Stimulated activated CD4-positive, alpha-beta T cell treated with anti-CD3 and anti-CD28 coated beads, Interleukin-1b, Interleukin-23, amount 100 ng/mL, for 24 hours (primary cell): ENCODE results near the gene TMEM260.
"Not testable (repeated sequence)": the region's sequence is repeated elsewhere in the genome, so short reads cannot be mapped to it uniquely, and the experiment has no call there.

Source experiments
- DNase-seq, 4 experiments: peaks; one replicate each; pipeline ENCODE4 v3.0.0-alpha.2; 2020; ENCODE audit warnings: low read depth in 4 of 4, low spot score in 1 of 4

TMEM260 gene

GRCh38 chr14:56598519-56598918 lies 18.9 kb downstream of the TMEM260 start:
- DNase-seq: no peak

GRCh38 chr14:56603648-56604047 lies 24.1 kb downstream of the TMEM260 start:
- no peak for DNase-seq

- no peak for DNase-seq
Observed at GRCh38 chr14:56608689-56609088, 29.1 kb downstream of the TMEM260 start.

GRCh38 chr14:56611663-56612062 lies 32.1 kb downstream of the TMEM260 start:
- not testable (repeated sequence) for DNase-seq

GRCh38 chr14:56617084-56617483 lies 37.5 kb downstream of the TMEM260 start:
- no peak for DNase-seq

GRCh38 chr14:56630707-56631106 lies 51.1 kb downstream of the TMEM260 start:
- DNase-seq: no peak

- DNase-seq: no peak
Observed at GRCh38 chr14:56632195-56632594, 52.6 kb downstream of the TMEM260 start.

GRCh38 chr14:56633544-56633943 lies 53.9 kb downstream of the TMEM260 start:
- no peak for DNase-seq

- no peak for DNase-seq
Observed at GRCh38 chr14:56635041-56635440, 55.4 kb downstream of the TMEM260 start.

- DNase-seq: no peak
Observed at GRCh38 chr14:56647493-56647892, 67.9 kb downstream of the TMEM260 start.

GRCh38 chr14:56648508-56649301 lies 69.1 kb downstream of the TMEM260 start:
- DNase-seq: no peak

GRCh38 chr14:56649382-56649781 lies 69.8 kb downstream of the TMEM260 start:
- no peak for DNase-seq

- no peak for DNase-seq
Observed at GRCh38 chr14:56650048-56650447, 70.5 kb downstream of the TMEM260 start.

- no peak for DNase-seq
Observed at GRCh38 chr14:56650979-56651378, 71.4 kb downstream of the TMEM260 start.

GRCh38 chr14:56657604-56658003 lies 78.0 kb downstream of the TMEM260 start:
- DNase-seq: no peak

- DNase-seq: no peak
Observed at GRCh38 chr14:56659378-56659777, 79.8 kb downstream of the TMEM260 start.

- DNase-seq: no peak
Observed at GRCh38 chr14:56659964-56660551, 80.5 kb downstream of the TMEM260 start.

- no peak for DNase-seq
Observed at GRCh38 chr14:56660677-56661389, 81.2 kb downstream of the TMEM260 start.

GRCh38 chr14:56661478-56661877 lies 81.9 kb downstream of the TMEM260 start:
- DNase-seq: no peak

- DNase-seq: no peak
Observed at GRCh38 chr14:56664811-56665421, 85.3 kb downstream of the TMEM260 start.

GRCh38 chr14:56666294-56666693 lies 86.7 kb downstream of the TMEM260 start:
- no peak for DNase-seq

GRCh38 chr14:56666716-56667115 lies 87.1 kb downstream of the TMEM260 start:
- no peak for DNase-seq
